Uterus (tissue), 2 donors: Measurements from ENCODE around the gene SPOPL.

Source experiments
- CTCF ChIP-seq, 4 experiments: fragments of 200-600 bp in 2 of 4; fragments of 450-650 bp in 2 of 4; sonication (generic) in 2 of 4; IDR thresholded peaks; one replicate each; pipeline ENCODE4 v1.5.1; 2016 to 2019; ENCODE audit warnings: antibody characterized with exemption in 4 of 4, mild to moderate bottlenecking in 2 of 4, moderate library complexity in 1 of 4
- POLR2A ChIP-seq, 2 donors: fragments of 450-650 bp; IDR thresholded peaks; one replicate each; pipeline ENCODE4 v1.6.1; 2016; ENCODE audit warnings: antibody characterized with exemption in 2 of 2, mild to moderate bottlenecking in 1 of 2, moderate library complexity in 1 of 2

- TF ChIP-seq CTCF (IDR thresholded peaks at IDR 0.05) (no peak), POLR2A (IDR thresholded peaks at IDR 0.05) (no peak)
Observed at GRCh38 chr2:138504546-138505235, 3.1 kb downstream of the SPOPL start.
